Liver (tissue), 9 donors: Measurements from ENCODE around the gene CACNA1D. TPM values are rescaled to one million over a fixed set of nuclear protein-coding genes. Genes with fewer than 3 reads are reported as not detected.

Experiments used
- DNase-seq: peaks from one replicate; pipeline ENCODE4 v3.0.0-alpha.2; 2017; ENCODE audit warnings: low spot score
- H3K27ac ChIP-seq, 2 donors: one replicate each; pipeline ENCODE4 v1.7.0; 2013; ENCODE audit warnings: inconsistent platforms in 2 of 2, low read length in 2 of 2, control low read depth in 1 of 2, low read depth in 1 of 2, mild to moderate bottlenecking in 1 of 2
- H3K27me3 ChIP-seq, 4 donors: one replicate each; pipeline versions ENCODE4 v1.6.1 to v1.7.0; 2013; ENCODE audit warnings: low read length in 3 of 4, inconsistent platforms in 1 of 4, mild to moderate bottlenecking in 1 of 4, moderate library complexity in 1 of 4; ENCODE audit not compliant: control insufficient read depth in 4 of 4, insufficient read depth in 4 of 4
- H3K36me3 ChIP-seq, 4 donors: one replicate each; pipeline versions ENCODE4 v1.6.1 to v1.7.0; 2013; ENCODE audit warnings: low read length in 3 of 4, mild to moderate bottlenecking in 3 of 4, low read depth in 1 of 4, moderate library complexity in 1 of 4; ENCODE audit not compliant: control insufficient read depth in 4 of 4, insufficient read depth in 3 of 4
- H3K4me1 ChIP-seq, 4 donors: one replicate each; pipeline versions ENCODE4 v1.6.1 to v1.7.0; 2013; ENCODE audit warnings: low read length in 3 of 4, mild to moderate bottlenecking in 3 of 4, moderate library complexity in 1 of 4; ENCODE audit not compliant: control insufficient read depth in 4 of 4, insufficient read depth in 4 of 4
- H3K4me3 ChIP-seq, 3 donors: one replicate each; pipeline versions ENCODE4 v1.6.1 to v1.7.0; 2013; ENCODE audit warnings: low read length in 3 of 3, control low read depth in 1 of 3, low read depth in 1 of 3, mild to moderate bottlenecking in 1 of 3
- H3K9ac ChIP-seq, 2 donors: one replicate each; pipeline ENCODE4 v1.7.0; 2013; ENCODE audit warnings: low read length in 2 of 2, mild to moderate bottlenecking in 2 of 2, moderate library complexity in 2 of 2, control low read depth in 1 of 2, low read depth in 1 of 2
- H3K9me3 ChIP-seq, 4 donors: one replicate each; pipeline versions ENCODE4 v1.6.1 to v1.7.0; 2013; ENCODE audit warnings: low read length in 3 of 4; ENCODE audit not compliant: control insufficient read depth in 4 of 4
- EGR1 ChIP-seq, 2 donors: IDR thresholded peaks; 2 replicates each; pipeline ENCODE4 v1.6.1; 2016 to 2018; ENCODE audit warnings: antibody characterized with exemption in 2 of 2, low read depth in 2 of 2
- FOXA1 ChIP-seq: IDR thresholded peaks from 2 replicates; pipeline ENCODE4 v1.6.1; 2016; ENCODE audit warnings: antibody characterized with exemption
- FOXA2 ChIP-seq: IDR thresholded peaks from 2 replicates; pipeline ENCODE4 v1.6.1; 2016; ENCODE audit warnings: antibody characterized with exemption
- GABPA ChIP-seq, 2 donors: IDR thresholded peaks in 1 of 2; conservative IDR thresholded peaks in 1 of 2; 2 replicates each; pipeline ENCODE4 v1.6.1; 2016; ENCODE audit warnings: antibody characterized with exemption in 2 of 2, mild to moderate bottlenecking in 1 of 2, moderate library complexity in 1 of 2
- HNF4A ChIP-seq, 2 donors: conservative IDR thresholded peaks; 2 replicates each; pipeline ENCODE4 v1.6.1; 2016; ENCODE audit warnings: antibody characterized with exemption in 2 of 2, mild to moderate bottlenecking in 2 of 2
- HNF4G ChIP-seq: IDR thresholded peaks from 2 replicates; pipeline ENCODE4 v1.6.1; 2016; ENCODE audit warnings: antibody characterized with exemption
- JUND ChIP-seq, 2 donors: IDR thresholded peaks; 2 replicates each; pipeline ENCODE4 v1.6.1; 2016; ENCODE audit warnings: antibody characterized with exemption in 2 of 2
- NR2F2 ChIP-seq: IDR thresholded peaks from 2 replicates; pipeline ENCODE4 v1.6.1; 2016; ENCODE audit warnings: antibody characterized with exemption
- RXRA ChIP-seq, 2 donors: IDR thresholded peaks; 2 replicates each; pipeline ENCODE4 v1.6.1; 2017 to 2018; ENCODE audit warnings: antibody characterized with exemption in 2 of 2, mild to moderate bottlenecking in 1 of 2
- SP1 ChIP-seq: IDR thresholded peaks from 2 replicates; pipeline ENCODE4 v1.6.1; 2018; ENCODE audit warnings: antibody characterized with exemption, mild to moderate bottlenecking
- YY1 ChIP-seq: IDR thresholded peaks from 2 replicates; pipeline ENCODE4 v1.6.1; 2016; ENCODE audit warnings: antibody characterized with exemption, mild to moderate bottlenecking
- WGBS: extraction: QIAGEN DNeasy Blood & Tissue Kit; methylation state at CpG from one replicate; pipeline ENCODE4 v1.1.7; 2013; 5-methylcytosine and 5-hydroxymethylcytosine counted together
- polyA plus RNA-seq, 2 donors: library from polyadenylated mRNA; stranded (reverse) in 1 of 2; unstranded in 1 of 2; fragments of 200-250 nt in 1 of 2; fragments of >200 nt in 1 of 2; fragmentation: Nextera tagmentation in 1 of 2; extraction: Ambion mirVana in 1 of 2; gene quantifications; one replicate each; pipeline versions ENCODE4 v1.2.1 to v1.2.3, GENCODE V29; 2013 to 2015
- total RNA-seq, 2 donors: library from RNA; depleted of rRNA; stranded (reverse); fragments of >200 nt; gene quantifications; one replicate each; pipeline ENCODE4 v1.2.3, GENCODE V29; 2014
- TF ChIP-seq, protein P1 (sequence below): fragments of 150-350 bp; IDR thresholded peaks from 2 replicates; pipeline ENCODE4 v1.5.1; 2017; ENCODE audit warnings: improper control_type of control experiment, low read depth, low read length; ENCODE audit not compliant: missing input control
- TF ChIP-seq, protein P2 (sequence below): IDR thresholded peaks from 2 replicates; pipeline ENCODE4 v1.6.1; 2016; ENCODE audit warnings: antibody characterized with exemption
- TF ChIP-seq, protein P3 (sequence below): IDR thresholded peaks from 2 replicates; pipeline ENCODE4 v1.6.1; 2016; ENCODE audit warnings: antibody characterized with exemption, mild to moderate bottlenecking
- TF ChIP-seq, protein P4 (sequence below): IDR thresholded peaks from 2 replicates; pipeline ENCODE4 v1.6.1; 2016; ENCODE audit warnings: antibody characterized with exemption
- donor health status: healthy.
- donor health status: healthy.
- donor health status: healthy.
- donor health status: healthy.
- donor health status: healthy.

Gene CACNA1D
- total and polyA plus RNA-seq, 4 donors, result 1.8 to 18.9 (median 3.4) TPM

DNA sequence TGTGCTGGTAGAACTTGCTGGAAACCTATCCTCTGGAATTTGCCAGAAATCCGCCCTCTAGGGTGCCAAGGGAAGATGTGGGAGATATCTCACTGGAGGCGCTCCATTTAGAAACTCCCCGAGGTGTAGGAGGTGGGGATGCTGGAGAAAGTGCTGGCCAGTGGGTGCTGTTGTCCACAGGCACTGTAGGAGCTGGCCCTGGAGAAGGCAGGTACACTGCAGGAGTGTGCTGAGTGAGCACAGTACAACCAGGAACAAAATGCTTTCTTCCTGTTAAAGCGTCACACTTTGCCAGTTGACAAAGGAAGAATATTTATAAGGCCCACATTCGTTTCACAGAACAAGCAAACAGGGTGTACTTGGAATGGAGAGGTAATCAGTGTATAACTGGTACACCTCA lies 119.9 kb downstream of the CACNA1D start:
- DNase-seq, result no peak
- no peaks in the 10 kb centered on the region for H3K27me3 ChIP-seq
- peaks cover 0 to 17% (median 7%) of the 10 kb centered on the region in 4 donors for H3K4me1 ChIP-seq
- H3K4me3 ChIP-seq, result no peak overlapping the region
- H3K27ac ChIP-seq, result no peak overlapping the region
- H3K9me3 ChIP-seq, result no peaks in the 10 kb centered on the region
- no peak overlapping the region for H3K9ac ChIP-seq
- no peak for TF ChIP-seq FOXA1
- 85% methylated on average over 5 of the region's 5 CpGs for WGBS
- no peaks in the 10 kb centered on the region for H3K36me3 ChIP-seq

DNA sequence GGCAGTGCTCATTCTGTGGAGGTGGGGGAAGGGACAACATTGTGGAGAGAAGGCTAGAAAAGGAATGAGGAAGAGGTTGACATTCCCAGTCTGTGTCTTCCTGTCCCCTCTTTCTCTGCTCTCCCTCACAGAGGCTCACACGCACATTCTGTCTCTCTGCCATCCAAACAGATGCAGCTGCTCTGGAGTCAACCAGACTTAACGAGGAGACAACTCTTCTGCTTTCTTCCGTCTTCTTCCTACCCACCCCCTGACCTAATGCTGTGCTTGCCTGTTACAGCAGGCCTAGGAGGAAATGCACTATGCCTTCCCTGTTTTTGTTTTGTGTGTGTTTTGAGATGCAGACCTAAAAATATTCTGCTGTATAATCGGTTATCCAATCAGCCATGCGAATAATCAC lies 121.9 kb downstream of the CACNA1D start:
- no peak overlapping the region for H3K9ac ChIP-seq
- TF ChIP-seq HNF4A (conservative IDR thresholded peaks at IDR 0.05), result no peak
- TF ChIP-seq RXRA (IDR thresholded peaks at IDR 0.05), result no peak
- no peak for TF ChIP-seq HNF4G
- TF ChIP-seq, protein P1, sequence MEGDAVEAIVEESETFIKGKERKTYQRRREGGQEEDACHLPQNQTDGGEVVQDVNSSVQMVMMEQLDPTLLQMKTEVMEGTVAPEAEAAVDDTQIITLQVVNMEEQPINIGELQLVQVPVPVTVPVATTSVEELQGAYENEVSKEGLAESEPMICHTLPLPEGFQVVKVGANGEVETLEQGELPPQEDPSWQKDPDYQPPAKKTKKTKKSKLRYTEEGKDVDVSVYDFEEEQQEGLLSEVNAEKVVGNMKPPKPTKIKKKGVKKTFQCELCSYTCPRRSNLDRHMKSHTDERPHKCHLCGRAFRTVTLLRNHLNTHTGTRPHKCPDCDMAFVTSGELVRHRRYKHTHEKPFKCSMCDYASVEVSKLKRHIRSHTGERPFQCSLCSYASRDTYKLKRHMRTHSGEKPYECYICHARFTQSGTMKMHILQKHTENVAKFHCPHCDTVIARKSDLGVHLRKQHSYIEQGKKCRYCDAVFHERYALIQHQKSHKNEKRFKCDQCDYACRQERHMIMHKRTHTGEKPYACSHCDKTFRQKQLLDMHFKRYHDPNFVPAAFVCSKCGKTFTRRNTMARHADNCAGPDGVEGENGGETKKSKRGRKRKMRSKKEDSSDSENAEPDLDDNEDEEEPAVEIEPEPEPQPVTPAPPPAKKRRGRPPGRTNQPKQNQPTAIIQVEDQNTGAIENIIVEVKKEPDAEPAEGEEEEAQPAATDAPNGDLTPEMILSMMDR, result no peak
- no peak for TF ChIP-seq SP1
- no peak for TF ChIP-seq NR2F2
- no peak for TF ChIP-seq FOXA2
- no peak for TF ChIP-seq GABPA (IDR thresholded peaks at IDR 0.05 in 1 of 2, conservative IDR thresholded peaks at IDR 0.05 in 1 of 2)
- no peak for TF ChIP-seq FOXA1
- TF ChIP-seq, protein P2, sequence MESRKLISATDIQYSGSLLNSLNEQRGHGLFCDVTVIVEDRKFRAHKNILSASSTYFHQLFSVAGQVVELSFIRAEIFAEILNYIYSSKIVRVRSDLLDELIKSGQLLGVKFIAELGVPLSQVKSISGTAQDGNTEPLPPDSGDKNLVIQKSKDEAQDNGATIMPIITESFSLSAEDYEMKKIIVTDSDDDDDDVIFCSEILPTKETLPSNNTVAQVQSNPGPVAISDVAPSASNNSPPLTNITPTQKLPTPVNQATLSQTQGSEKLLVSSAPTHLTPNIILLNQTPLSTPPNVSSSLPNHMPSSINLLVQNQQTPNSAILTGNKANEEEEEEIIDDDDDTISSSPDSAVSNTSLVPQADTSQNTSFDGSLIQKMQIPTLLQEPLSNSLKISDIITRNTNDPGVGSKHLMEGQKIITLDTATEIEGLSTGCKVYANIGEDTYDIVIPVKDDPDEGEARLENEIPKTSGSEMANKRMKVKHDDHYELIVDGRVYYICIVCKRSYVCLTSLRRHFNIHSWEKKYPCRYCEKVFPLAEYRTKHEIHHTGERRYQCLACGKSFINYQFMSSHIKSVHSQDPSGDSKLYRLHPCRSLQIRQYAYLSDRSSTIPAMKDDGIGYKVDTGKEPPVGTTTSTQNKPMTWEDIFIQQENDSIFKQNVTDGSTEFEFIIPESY, result no peak
- TF ChIP-seq, protein P3, sequence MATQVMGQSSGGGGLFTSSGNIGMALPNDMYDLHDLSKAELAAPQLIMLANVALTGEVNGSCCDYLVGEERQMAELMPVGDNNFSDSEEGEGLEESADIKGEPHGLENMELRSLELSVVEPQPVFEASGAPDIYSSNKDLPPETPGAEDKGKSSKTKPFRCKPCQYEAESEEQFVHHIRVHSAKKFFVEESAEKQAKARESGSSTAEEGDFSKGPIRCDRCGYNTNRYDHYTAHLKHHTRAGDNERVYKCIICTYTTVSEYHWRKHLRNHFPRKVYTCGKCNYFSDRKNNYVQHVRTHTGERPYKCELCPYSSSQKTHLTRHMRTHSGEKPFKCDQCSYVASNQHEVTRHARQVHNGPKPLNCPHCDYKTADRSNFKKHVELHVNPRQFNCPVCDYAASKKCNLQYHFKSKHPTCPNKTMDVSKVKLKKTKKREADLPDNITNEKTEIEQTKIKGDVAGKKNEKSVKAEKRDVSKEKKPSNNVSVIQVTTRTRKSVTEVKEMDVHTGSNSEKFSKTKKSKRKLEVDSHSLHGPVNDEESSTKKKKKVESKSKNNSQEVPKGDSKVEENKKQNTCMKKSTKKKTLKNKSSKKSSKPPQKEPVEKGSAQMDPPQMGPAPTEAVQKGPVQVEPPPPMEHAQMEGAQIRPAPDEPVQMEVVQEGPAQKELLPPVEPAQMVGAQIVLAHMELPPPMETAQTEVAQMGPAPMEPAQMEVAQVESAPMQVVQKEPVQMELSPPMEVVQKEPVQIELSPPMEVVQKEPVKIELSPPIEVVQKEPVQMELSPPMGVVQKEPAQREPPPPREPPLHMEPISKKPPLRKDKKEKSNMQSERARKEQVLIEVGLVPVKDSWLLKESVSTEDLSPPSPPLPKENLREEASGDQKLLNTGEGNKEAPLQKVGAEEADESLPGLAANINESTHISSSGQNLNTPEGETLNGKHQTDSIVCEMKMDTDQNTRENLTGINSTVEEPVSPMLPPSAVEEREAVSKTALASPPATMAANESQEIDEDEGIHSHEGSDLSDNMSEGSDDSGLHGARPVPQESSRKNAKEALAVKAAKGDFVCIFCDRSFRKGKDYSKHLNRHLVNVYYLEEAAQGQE, result no peak
- TF ChIP-seq, protein P4, sequence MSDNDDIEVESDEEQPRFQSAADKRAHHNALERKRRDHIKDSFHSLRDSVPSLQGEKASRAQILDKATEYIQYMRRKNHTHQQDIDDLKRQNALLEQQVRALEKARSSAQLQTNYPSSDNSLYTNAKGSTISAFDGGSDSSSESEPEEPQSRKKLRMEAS, result no peak
- no peak for TF ChIP-seq YY1
- no peak for TF ChIP-seq EGR1 (IDR thresholded peaks at IDR 0.05; ENCODE audit: low read depth in 2 of 2)
- no peak for TF ChIP-seq JUND (IDR thresholded peaks at IDR 0.05)
- no peaks in the 10 kb centered on the region for H3K36me3 ChIP-seq
- H3K4me3 ChIP-seq, result no peak overlapping the region
- H3K4me1 ChIP-seq, result peaks cover 0 to 17% (median 6%) of the 10 kb centered on the region in 4 donors
- no peaks in the 10 kb centered on the region for H3K9me3 ChIP-seq
- no peaks in the 10 kb centered on the region for H3K27me3 ChIP-seq
- 68% methylated on average over 5 of the region's 5 CpGs for WGBS
- no peak overlapping the region for H3K27ac ChIP-seq
- DNase-seq, result no peak
